ENCODE measurements around the gene C19orf12. TPM values are rescaled to one million over a fixed set of nuclear protein-coding genes. Genes with fewer than 3 reads are reported as not detected.

Gene C19orf12
- 24.9 and 31.2 TPM in 2 replicates for total RNA-seq

GRCh38 chr19:29714953-29715700 is at the start of gene C19orf12:
Gene C19orf12 (minus strand): TSS chr19:29715261. CDS start chr19:29708413, 6,848 bp downstream.
- peak within 1 kb of the TSS; percentile 94 for H3K4me3 ChIP-seq (ENCODE audit: low read depth, low read length)
- DNase-seq (ENCODE audit: low read depth) = no peak
- TF ChIP-seq, protein P1, sequence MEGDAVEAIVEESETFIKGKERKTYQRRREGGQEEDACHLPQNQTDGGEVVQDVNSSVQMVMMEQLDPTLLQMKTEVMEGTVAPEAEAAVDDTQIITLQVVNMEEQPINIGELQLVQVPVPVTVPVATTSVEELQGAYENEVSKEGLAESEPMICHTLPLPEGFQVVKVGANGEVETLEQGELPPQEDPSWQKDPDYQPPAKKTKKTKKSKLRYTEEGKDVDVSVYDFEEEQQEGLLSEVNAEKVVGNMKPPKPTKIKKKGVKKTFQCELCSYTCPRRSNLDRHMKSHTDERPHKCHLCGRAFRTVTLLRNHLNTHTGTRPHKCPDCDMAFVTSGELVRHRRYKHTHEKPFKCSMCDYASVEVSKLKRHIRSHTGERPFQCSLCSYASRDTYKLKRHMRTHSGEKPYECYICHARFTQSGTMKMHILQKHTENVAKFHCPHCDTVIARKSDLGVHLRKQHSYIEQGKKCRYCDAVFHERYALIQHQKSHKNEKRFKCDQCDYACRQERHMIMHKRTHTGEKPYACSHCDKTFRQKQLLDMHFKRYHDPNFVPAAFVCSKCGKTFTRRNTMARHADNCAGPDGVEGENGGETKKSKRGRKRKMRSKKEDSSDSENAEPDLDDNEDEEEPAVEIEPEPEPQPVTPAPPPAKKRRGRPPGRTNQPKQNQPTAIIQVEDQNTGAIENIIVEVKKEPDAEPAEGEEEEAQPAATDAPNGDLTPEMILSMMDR (conservative IDR thresholded peaks at IDR 0.05; ENCODE audit: low read depth, low read length) = no peak

GRCh38 chr19:29764361-29764760 is 49.3 kb upstream of the C19orf12 start:
- no peak for DNase-seq (ENCODE audit: low read depth)
- TF ChIP-seq, protein P1 (conservative IDR thresholded peaks at IDR 0.05; ENCODE audit: low read depth, low read length) = no peak
- no peak overlapping the region for H3K4me3 ChIP-seq (ENCODE audit: low read depth, low read length)

GRCh38 chr19:29763196-29763595 is 48.1 kb upstream of the C19orf12 start:
- TF ChIP-seq, protein P1 (conservative IDR thresholded peaks at IDR 0.05; ENCODE audit: low read depth, low read length) = no peak
- DNase-seq (ENCODE audit: low read depth) = no peak
- H3K4me3 ChIP-seq (ENCODE audit: low read depth, low read length) = no peak overlapping the region

DNA sequence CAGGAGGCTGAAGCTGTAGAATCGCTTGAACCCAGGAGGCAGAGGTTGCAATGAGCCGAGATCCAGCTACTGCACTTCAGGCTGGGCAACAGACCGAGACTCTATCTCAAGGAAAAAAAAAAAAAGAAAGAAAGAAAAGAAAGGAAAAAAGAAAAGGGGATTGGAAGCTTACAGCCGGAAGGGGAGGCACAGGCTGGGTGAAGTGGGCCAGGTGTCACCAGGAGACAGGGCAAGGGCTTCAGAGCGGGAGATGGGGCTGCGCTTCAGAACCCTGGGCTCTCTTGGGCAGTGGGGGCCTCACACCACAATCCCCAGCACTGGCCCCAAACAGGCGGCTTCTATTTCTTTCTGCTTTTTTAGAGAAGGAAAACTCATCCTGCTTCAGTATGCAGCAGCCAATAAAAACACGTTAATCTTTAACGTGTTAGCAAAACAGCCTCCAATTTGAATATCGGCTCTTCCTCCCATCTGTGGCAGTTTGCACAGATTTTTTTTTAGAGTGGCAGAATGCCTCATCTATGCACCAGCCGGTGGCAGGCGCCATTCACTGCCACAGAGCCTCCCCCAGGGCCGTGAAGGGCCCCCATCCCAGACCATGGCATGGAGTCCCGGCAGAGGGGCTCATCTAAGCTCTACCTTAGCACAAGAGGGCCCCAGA is 46.6 kb upstream of the C19orf12 start:
- H3K4me3 ChIP-seq (ENCODE audit: low read depth, low read length) = no peak overlapping the region
- TF ChIP-seq, protein P1 (conservative IDR thresholded peaks at IDR 0.05; ENCODE audit: low read depth, low read length) = no peak
- DNase-seq (ENCODE audit: low read depth) = no peak

GRCh38 chr19:29760752-29761502 is 45.9 kb upstream of the C19orf12 start:
- no peak for DNase-seq (ENCODE audit: low read depth)
- no peak overlapping the region for H3K4me3 ChIP-seq (ENCODE audit: low read depth, low read length)
- TF ChIP-seq, protein P1 (conservative IDR thresholded peaks at IDR 0.05; ENCODE audit: low read depth, low read length) = no peak

DNA sequence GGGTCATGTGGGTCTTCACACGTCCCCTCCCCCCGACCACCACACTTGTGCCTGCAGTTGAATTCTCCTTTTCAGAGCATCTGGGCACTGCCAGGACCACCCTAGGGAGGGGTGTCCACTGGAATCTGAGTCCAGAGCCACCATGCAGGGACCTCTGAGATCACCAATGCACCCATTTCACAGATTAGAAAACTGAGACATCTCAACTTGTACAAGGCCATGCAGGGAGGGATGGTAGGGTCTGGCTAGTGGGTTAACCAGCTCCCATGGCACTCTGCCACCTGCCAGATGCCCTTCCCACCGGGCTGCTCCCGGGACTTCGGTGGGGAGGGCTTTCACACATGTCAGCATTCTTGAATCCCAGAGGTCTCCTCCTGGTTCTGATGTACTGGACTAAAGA is 44.3 kb upstream of the C19orf12 start:
- no peak for DNase-seq (ENCODE audit: low read depth)
- no peak overlapping the region for H3K4me3 ChIP-seq (ENCODE audit: low read depth, low read length)
- TF ChIP-seq, protein P1 (conservative IDR thresholded peaks at IDR 0.05; ENCODE audit: low read depth, low read length) = no peak

All from epithelial cell of proximal tubule (primary cell).